Daoy (cell line): Measurements from ENCODE around the gene P2RX3. TPM values are rescaled to one million over a fixed set of nuclear protein-coding genes. Genes with fewer than 3 reads are reported as not detected.
A peak's percentile ranks its signal among the peaks of the same experiment; 100 is the strongest.
"Not testable (repeated sequence)": the region's sequence is repeated elsewhere in the genome, so short reads cannot be mapped to it uniquely, and the experiment has no call there.

Experiments used
- DNase-seq: peaks from one replicate; pipeline ENCODE4 v3.0.0-alpha.2; 2015; ENCODE audit warnings: low read depth
- total RNA-seq: library from RNA; depleted of rRNA; stranded (reverse); fragments of >200 nt; shearing (Covaris generic); gene quantifications from 2 replicates; pipeline ENCODE4 v1.2.3, GENCODE V29; 2014

P2RX3 gene
- total RNA-seq, 1 experiment from 2014 or later, result not detected

DNA sequence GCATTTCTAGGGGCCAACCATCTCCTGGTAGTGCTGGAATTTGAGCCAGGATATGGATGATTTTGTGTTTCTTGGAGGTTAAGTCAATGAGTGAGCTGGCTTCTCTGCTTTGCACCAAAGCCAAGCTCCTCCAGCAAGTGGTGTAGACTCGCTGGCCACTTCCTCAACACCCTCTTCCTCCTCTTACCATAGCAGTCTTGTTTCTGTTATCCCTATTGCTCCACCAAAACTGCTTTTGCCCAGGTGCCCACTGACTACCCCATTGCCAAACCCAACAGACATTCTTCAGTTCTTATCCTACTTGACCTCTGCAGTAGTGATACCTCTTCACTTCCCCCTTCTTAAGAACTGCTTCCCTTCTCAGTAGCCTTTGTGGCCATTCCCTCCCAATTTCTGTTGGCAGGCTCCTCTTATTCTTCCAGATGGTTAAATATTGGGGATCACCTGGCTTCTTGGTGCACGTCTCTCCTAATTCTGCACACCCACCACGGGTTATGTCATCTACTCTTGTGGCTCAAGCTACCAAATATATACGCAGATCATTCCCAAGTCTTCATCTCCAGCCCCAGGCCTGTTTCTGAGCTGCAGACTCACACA lies 59.3 kb downstream of the P2RX3 start:
- no peak for DNase-seq

DNA sequence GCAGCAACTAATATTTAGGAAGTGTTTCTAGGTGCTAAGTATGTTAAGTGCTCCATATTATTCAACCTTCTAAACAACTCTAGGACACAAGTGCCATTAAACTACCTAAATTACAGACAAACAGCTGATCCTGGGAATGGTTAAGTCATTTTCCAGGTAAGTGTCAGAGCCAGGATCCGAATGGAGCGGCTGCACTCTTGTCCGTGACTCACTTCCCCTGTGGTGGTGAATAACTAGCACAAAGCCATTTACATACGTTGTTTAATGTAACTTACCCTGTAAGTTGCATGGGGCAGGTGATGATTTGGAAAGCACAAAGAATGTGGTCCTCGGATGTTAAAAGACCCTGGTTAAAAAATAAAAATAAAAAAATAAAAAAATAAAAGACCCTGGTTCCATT lies 61.1 kb downstream of the P2RX3 start:
- peak; percentile 59 for DNase-seq

DNA sequence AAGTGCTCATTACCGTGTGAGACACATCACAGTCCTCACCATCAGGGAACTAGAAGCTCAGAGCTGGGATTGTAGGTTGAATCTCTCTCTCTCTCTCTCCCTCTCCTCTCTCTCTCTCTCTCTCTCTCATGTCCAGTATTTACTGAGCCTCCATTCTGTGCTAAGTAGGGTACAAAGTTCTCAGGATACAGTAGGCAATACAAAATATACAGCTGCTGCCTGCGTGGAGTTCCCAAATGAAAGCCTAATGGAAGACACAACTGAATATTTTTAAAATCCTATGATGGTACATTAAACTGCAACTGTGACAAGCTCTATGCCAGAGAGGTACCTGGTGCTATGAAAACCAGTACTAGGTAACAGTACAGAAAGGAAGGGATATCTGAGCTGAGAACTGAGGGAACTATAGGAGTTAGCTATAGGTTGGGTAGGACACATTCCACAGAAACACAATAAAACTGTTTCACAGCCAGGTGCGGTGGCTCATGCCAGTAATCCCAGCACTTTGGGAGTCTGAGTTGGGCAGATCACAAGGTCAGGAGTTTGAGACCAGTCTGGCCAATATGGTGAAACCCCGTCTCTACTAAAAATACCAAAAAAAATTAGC lies 61.9 kb downstream of the P2RX3 start:
- DNase-seq, result no peak

DNA sequence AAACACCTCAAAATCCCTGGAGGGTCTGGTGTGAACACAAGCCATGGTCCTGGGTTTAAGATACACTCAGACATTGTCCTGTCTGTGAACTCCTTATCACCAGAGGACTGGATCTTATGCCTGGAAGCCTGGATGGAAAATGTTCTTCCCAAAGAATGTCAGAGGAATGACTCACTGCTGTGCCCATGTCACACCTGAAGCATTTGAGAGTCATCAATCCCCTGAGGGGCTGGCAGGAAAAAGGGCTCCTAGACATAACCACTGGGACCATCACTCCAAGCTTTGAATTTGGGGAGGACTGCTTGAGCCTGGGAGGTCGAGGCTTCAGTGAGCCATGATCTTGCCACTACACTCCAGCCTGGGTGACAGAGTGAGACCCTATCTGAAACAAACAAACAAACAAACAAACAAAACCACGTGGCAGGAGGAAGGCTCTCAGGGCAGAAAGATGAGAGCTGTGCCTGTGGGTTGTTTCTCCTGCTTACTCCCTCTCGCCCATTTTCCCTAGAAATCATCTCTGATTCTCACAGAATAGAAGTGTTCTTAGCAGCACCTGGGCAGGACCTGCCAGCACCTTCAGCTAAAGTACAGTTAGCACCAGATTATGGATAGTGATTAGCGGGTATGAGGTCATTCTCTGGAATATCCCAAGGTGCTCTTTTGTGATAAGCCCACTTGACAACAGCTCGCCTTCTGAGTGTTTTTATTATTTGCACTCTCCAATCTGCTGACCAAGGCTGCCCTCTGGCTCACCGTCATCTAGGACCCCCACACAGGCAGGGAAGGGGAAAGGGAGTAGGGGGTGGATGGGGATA lies 64.2 kb downstream of the P2RX3 start:
- DNase-seq, result peak; percentile 53

DNA sequence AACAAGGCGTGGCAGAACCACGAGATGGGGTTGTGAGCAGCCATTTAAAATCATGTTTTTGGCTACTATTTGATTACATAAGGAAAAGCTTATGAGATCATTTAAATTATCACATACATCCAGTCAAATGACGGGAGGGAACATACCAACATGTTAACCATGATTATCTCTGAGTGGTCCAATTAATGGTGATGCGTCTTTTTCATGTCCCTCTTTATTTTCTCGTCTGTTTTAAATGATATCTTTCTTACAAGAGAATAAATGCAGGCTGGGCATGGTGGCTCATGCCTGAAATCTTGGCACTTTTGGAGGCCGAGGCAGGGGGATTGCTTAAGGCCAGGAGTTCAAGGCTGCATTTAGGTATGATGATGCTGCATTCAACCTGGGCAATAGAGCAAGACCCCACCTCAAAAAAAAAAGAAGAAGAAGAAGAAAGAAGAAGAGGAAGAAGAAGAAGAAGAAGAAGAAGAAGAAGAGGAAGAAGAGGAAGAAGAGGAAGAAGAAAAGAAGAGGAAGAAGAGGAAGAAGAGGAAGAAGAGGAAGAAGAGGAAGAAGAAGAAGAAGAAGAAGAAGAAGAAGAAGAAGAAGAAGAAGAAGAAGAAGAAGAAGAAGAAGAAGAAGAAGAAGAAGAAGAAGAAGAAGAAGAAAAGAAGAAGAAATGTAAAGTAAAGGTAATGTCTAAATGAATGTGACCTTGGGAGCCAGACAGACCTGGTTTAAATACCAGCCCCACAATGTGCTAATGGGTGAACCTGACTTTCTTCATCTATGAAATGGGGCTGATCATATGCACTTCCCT lies 65.0 kb downstream of the P2RX3 start:
- not testable (repeated sequence) for DNase-seq

DNA sequence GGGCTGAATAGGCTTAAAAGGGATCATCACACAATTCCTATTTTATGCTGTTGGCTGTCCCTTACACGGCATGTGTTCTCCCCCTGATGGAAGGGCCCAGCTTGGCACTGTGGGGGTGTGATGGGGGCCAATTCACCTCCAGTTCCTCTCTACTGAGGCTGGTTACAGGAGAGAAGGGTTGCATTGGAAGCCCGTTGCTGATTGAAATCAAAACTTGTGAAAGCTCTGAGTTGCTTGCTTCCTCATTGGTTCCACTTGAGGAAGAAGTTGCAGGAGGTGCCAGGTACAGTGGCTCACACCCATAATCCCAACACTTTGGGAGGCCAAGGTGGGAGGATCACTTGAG lies 65.6 kb downstream of the P2RX3 start:
- no peak for DNase-seq

DNA sequence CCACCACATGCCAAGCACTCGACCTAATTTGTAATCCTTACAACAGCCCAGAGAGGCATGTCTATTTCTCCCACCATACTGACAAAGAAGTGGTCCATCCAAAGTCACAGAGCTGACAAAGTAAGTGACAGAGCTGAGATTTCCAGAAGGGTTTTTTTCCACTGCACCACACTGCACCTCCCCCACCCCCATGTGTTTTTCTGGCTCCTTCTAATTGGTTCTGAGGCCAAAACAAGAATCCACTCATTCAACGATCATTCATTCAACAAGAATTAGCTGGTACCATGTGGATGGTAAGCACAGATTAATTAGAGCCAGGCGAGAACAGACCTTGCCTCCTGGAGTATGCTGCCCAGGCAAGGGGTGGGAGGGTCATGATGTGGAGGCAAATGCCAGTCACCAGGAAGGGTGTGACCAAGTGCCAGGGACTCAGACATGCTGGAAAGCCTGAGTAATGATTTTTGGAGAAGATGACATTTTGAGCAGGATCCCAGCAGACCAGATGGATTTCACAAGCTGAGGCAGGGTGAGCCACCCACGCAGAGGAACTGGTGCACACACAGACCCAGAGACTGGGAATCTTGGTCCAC lies 67.2 kb downstream of the P2RX3 start:
- DNase-seq, result no peak

DNA sequence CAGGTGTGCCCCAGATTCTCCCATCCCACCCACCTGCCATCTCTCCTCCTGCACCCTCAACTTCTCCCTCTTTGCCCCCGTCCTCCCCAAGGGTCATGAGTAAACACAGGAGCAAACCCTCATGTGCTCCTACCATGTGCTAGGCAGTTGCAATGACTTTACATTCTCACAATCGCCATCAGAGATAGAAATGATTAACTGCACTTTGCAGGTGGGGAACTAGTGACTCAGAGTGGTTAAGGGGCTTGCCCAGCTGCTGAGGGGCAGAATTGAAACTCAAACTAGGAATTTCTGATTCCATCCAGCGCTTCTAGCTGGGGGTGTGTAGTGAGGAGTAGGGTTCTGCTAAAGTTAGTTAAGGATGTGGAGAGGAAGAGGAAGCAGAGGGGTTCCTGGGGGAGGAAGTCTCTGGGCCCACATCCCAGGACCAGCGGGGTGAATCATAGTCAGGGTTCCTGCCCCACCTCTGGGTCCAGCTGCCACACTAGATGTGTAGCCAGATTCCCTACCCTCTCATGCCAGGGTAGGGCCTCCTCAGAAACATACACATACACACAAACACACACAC lies 68.3 kb downstream of the P2RX3 start:
- peak; percentile 60 for DNase-seq

DNA sequence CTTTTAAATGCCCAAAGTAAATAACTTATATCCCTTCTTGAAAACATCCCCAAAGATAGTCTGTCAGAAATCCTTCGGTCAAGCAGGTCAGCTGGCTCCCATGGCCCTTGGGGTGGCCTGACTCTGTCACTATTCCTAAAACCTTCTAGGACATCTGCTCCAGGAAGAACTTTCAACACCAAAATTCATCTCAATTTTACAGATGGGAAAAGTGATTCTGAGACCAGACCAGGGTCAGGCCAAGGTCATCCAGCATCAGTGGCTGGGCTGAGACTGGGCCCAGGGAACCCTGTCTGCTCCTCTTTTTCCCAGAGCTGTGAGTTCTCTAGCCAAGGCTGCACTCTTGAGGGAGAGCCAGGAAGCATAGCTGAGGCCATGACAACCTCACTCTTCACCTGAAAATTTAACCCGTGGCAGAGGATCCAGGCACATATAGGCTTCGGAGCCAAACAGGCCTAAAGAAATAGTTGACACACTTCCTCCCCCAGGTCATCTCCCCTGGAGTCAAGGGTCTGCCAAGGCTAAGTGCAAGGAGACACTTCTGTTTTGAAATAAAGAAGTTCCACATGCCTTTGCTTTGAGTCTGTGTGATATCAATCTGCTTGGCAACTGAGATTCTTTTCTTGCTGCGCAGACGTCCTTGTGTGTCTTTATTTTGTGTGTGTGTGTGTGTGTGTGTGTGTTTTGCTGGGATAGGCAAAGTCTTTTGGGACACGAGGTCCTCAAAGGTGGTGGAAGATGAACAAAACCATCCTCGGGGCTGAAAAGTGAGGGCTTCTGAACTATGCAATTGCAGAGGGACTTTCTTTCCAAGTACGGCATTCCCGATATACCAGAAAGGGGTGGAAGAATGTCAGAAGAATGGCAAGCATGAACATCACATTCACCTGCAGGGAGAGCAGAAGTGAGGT lies 69.1 kb downstream of the P2RX3 start:
- DNase-seq, result no peak

DNA sequence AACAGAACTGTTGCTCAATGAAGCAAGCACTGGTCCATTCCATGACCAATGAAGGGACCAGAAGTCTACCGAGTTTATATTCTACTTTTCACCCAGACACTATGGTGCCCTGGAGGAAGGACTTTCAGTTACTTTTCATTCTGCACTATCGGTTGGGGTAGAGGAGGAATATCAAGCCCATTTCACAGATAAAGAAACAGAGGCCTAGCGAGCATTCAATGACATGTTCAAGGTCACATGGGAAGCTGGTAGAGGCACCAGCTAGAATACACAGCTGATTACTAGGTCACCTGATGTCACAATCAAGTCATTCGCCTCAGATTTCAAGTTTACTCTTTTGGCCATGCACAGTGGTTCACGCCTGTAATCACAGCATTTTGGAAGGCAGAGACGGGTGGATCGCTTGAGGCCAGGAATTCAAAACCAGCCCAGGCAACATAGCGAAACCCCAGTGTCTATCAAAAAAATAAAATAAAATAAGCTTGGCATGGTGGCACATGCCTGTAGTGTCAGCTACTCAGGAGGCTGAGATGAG lies 69.9 kb downstream of the P2RX3 start:
- no peak for DNase-seq

DNA sequence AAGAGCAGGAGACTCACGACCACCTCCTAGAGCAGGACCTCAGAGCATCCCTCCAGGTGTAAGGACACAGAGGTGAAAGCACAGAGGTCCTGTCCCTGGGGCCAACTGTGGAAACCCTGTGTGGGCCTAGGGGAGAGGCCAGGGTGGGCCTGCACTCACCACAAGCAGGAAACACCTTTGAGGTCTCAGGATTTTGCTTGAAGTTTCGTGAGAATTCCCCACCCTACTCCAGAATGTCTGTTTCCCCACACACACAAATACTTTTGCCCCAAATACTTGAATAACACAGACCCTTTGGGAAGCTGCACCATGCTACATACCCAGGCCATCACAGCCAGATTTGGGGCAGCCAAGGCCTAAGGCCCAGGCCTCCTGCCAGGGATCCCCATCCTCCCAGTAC lies 70.6 kb downstream of the P2RX3 start:
- DNase-seq, result no peak

DNA sequence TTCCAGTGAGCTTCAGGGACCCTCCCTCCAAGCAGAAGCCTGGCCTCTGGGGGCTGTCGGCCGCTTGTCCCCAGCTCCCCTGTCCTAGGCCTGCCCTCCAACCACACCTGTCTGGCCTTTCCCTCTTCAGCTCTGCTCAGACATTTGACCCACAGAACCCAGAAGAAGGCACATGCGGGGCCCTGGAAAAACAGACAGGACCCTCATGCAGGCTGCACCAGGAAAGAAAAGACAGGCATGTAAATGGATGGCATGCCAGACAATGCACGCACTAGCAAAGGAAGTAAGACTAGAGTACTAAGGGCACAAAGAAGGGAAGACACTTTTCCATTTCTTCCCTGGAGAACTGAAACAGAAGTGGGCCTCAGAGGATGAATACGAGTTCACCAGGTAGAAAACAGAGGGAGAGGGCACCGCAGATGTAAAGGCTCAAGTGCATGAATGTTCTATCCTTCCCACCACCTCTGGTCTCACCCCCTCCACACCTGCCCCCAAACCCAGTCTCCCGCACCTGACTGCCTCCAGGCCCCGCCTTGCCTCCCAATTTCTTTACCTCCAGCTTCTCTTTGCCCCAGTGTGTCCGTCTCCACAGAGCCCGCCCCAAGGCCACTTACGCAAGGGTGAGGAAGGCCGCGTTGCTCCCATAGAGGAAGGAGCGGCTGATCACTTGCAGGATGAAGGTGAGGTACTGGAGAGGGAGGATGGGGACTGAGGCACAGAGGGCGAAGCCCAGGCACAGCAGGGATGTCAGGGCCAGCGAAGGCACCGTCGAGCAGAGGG lies 71.4 kb downstream of the P2RX3 start:
- no peak for DNase-seq

DNA sequence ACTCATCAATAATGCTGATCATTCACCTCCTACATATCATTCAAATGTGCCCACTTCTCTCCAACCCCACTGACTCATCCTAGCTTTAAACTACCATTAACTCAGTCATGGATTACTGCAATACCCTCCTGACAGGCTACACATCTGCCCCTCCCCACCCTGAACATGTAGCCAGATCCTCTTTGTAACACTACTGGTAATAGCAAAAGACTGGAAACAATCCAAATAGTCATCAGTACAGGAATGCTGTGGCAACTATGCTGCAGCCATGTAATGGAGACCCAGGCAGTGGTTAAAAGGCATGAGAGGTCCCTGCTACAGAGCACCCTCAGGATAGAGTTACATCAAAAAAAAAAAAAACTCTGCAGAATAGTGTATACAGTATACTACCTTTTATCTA lies 72.1 kb downstream of the P2RX3 start:
- DNase-seq, result no peak

DNA sequence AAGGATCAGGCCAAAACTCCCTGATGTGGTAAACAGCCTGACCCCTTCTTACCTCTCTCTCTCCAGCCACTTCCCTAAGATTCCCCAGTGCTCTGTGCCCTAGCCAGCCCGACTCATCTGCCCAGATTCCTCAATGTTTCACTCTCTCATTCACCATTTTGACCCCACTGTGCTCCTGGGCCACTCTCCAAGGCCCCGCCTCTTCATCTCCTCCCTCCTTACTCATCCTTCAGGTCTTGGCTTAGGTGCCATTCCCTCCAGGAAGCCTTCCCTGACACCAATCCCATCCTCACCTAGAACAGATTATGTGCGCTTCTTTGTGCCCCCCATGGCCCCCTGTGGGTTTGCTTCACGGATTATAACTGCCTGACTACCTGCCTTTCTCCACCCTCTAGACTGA lies 75.5 kb downstream of the P2RX3 start:
- no peak for DNase-seq

DNA sequence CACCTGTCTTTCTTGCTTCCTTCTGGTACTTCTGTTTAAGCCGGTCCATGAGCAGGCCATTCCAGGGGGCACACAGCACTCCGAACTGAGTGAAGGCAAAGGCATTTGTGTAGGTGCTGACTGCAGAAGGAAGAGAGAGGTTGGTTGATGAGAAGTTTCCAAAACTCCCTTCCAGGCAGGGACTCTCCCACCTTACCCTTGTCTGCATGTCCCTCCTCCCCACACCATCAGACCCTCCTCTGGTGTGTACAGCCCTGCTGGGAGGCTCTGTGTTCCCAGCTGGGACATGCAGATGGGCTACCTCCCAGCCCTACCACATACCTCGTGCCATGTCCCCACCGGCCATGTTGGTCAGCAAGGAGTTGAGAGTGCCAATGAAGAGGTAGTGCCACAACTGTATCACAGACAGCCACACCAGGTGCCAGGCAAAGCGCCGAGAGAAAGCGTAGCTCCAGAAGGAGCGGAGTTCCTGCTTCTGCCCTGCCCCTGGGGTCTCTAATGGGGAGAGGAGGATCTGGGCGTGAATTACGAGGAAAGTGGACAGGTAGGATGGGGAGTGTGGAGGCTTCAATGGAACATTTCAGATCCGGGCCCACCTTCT lies 76.6 kb downstream of the P2RX3 start:
- no peak for DNase-seq

DNA sequence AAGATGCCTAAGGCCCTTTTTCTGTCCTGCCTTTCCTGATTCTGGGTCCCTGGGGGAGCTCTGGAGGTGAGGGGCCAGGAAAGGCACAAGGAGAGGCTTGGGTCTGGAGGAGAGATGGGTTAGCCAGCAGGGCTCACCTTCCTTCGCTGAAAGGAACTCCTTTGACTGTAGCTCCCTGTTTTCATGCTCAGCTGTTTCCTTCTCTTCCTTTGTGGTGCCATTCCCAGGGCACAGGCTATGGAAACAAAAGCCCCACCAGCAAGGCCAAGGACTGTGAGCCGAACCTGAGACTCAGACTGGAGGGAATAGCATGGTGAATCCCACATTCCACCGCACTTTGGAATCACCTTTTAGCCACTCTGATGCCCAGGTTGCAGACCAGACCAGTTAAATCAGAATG lies 78.3 kb downstream of the P2RX3 start:
- no peak for DNase-seq

DNA sequence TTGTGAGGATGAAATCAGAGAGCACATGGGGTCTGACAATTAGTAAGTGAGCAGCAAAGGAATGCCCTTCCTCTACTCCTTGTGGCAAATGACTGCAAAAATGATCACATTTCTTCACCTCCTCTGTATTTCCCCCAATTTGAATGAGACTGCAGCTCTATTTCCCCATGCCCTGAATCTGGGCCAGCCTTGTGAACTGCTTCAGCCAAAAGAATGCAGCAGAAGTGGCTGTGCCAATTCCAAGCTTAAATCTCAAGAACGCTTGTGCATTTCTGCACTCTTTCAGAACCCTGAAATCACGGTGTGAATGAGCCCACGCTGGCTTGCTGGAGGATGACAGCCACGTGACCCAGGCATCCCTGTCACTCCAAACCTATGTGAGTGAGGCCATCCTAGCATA lies 78.9 kb downstream of the P2RX3 start:
- no peak for DNase-seq

DNA sequence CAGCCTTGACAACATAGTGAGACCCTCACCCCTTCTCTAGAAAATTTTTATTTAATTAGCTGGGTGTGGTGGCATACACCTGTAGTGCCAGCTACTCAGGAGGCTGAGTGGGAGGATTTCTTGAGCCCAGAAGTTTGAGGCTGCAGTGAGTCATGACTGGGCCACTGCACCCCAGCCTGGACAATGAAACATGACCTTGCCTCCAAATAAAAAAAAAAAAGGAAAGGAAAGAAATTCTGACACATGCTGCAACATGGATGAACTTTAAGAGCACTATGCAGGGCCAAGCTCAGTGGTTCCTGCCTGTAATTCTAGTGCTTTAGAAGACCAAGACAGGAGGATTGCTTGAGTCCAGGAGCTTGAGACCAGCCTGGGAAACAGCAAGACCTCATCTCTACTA lies 80.0 kb downstream of the P2RX3 start:
- DNase-seq, result no peak

DNA sequence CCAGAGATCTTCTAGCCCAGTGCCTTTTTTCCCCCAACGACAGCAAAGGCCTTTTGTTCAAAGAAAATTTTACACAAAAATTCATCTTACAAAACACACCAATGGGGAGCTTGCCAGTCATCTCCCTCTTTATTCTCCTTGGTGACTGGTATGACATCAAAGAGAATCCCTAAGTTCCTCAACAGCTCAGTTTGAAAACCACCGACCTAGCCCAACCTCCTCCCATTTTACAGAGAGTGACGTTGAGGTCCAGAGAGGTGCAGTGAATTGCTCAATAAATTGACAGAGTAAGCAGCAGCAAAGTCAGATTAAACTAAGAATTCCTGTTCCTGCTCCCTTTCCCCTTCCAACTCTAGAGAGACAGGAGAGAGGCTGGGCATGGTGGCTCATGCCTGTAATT lies 81.0 kb downstream of the P2RX3 start:
- no peak for DNase-seq
